Lower leg skin (tissue), 4 donors: Measurements from ENCODE around the gene POLR3A. TPM values are rescaled to one million over a fixed set of nuclear protein-coding genes. Genes with fewer than 3 reads are reported as not detected.

Experiments used
- DNase-seq, 2 donors: peaks; one replicate each; pipeline ENCODE4 v3.0.0-alpha.2; 2019; ENCODE audit warnings: low spot score in 2 of 2
- H3K4me3 ChIP-seq: fragments of 200-600 bp; sonication (generic); 2 replicates; pipeline ENCODE4 v1.5.1; 2017; ENCODE audit warnings: mild to moderate bottlenecking, low read depth; ENCODE audit not compliant: poor library complexity, severe bottlenecking
- POLR2A ChIP-seq, 2 donors: fragments of 450-650 bp; IDR thresholded peaks; one replicate each; pipeline ENCODE4 v1.6.1; 2016 to 2017; ENCODE audit warnings: antibody characterized with exemption in 2 of 2, mild to moderate bottlenecking in 1 of 2, moderate library complexity in 1 of 2
- WGBS, 2 donors: methylation state at CpG; one replicate each; pipeline ENCODE4 v1.1.5; 2018; 5-methylcytosine and 5-hydroxymethylcytosine counted together
- intact Hi-C: fragments of 100-400 bp; cut with DNase I; formaldehyde crosslinking; loops from one replicate; pipeline ENCODE4 v1.15.0; 2023; ENCODE audit warnings: low total_unique reads
- total RNA-seq, 4 donors: library from RNA; depleted of rRNA; stranded (reverse); fragments of >200 nt; gene quantifications; one replicate each; pipeline ENCODE4 v1.1.0, GENCODE V29; 2016
- TF ChIP-seq, protein P1 (sequence below), 3 donors: fragments of 450-650 bp; IDR thresholded peaks; one replicate each; pipeline ENCODE4 v1.5.1; 2016; ENCODE audit warnings: antibody characterized with exemption in 3 of 3, mild to moderate bottlenecking in 3 of 3, moderate library complexity in 2 of 3

The POLR3A gene
- total RNA-seq, 4 donors from 2014 or later = 8.7 to 11.1 (median 10.9) TPM

DNA sequence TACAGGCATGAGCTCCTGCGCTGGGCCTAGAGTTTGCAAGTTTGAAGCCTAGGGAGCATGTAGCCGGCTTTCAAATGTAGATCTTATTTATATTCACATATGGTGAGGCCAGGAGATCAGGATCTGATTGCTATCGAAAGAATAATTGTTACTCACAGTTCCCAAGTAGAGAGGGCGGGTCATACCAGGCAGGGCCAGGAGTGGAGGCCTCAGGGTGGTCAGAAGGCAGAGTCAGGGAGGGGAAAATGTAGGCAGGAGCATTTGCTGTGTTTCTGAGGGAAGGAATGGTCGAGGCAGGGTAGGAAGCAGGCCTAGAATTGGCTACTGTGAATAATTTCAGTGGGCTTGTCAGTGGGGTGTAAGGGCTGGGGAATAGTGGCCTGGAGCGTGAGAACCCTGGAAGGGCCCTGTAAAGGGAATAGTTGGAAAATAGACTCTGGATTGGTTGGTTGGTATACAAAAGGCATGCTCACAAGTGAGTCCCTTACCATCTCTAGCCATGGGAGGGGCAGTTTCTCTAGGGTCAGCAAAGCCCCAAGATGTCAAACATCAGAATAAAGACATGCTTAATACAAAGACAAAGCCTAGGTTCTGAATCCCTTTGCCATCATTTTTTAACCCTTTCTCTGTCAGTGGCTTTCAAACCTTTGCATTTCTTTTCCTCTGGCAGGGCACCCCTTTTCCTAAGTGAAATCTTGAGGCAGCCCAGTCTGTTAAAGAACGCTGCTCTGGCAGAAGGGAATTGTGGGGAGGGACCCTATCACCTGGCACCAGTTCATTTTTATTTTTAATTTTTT lies 66.8 kb downstream of the POLR3A start:
- 76 to 82% methylated on average over 7 of the region's 7 CpGs for WGBS, 2 donors
- TF ChIP-seq, protein P1, sequence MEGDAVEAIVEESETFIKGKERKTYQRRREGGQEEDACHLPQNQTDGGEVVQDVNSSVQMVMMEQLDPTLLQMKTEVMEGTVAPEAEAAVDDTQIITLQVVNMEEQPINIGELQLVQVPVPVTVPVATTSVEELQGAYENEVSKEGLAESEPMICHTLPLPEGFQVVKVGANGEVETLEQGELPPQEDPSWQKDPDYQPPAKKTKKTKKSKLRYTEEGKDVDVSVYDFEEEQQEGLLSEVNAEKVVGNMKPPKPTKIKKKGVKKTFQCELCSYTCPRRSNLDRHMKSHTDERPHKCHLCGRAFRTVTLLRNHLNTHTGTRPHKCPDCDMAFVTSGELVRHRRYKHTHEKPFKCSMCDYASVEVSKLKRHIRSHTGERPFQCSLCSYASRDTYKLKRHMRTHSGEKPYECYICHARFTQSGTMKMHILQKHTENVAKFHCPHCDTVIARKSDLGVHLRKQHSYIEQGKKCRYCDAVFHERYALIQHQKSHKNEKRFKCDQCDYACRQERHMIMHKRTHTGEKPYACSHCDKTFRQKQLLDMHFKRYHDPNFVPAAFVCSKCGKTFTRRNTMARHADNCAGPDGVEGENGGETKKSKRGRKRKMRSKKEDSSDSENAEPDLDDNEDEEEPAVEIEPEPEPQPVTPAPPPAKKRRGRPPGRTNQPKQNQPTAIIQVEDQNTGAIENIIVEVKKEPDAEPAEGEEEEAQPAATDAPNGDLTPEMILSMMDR (IDR thresholded peaks at IDR 0.05) = no peak
- no peak for TF ChIP-seq POLR2A (IDR thresholded peaks at IDR 0.05)
- DNase-seq = no peak
- intact Hi-C loops = loop anchor here (10.0 kb wide), 1 partner anchor 118 kb away; no protein-coding TSS in a partner anchor
- no peak overlapping the region for H3K4me3 ChIP-seq

DNA sequence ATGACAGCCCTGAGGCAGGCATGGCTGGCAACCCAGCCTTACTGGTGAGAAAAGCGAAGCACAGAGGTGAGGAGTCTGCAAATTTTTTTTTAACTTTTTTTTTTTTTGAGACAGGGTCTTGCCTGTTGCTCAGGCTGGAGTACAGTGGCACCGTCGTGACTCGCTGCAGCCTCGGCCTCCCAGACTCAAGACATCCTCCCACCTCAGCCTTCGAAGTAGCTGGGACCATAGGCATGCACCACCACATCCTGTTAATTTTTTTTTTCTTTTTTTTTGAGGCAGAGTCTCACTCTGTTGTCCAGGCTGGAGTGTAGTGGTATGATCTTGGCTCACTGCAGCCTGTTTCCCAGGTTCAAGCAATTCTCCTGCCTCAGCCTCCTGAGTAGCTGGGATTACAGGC lies 67.6 kb downstream of the POLR3A start:
- intact Hi-C loops = loop anchor here (10.0 kb wide), 1 partner anchor 117 kb away; no protein-coding TSS in a partner anchor
- no peak for TF ChIP-seq POLR2A (IDR thresholded peaks at IDR 0.05)
- TF ChIP-seq, protein P1 (IDR thresholded peaks at IDR 0.05) = no peak
- H3K4me3 ChIP-seq = no peak overlapping the region
- 92% methylated on average over 6 of the region's 6 CpGs for WGBS, 2 donors
- DNase-seq = no peak

DNA sequence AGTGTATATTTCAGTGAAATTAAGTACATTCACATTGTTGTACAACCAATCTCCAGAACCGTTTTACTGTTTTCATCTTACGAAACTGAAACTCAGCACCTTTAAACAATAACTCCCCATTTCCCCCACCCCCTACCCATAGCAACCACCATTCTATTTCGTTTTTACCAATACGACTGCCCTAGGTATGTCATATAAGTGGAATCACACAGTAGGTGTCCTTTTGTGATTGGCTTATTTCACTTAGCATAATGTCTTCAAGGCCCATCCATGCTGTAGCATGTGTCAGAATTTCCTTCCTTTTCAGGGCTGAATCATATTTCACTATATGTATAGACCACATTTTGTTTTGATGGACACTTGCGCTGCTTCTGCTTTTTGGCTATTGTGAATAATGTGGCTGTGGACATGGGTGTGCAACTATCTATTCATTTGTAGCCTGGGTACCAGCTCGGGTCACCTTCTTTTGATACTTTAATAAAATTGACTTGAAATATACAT lies 68.4 kb downstream of the POLR3A start:
- 78 to 90% methylated on average over 6 of the region's 6 CpGs for WGBS, 2 donors
- no peak overlapping the region for H3K4me3 ChIP-seq
- intact Hi-C loops = loop anchor here (10.0 kb wide), 1 partner anchor 116 kb away; no protein-coding TSS in a partner anchor
- TF ChIP-seq, protein P1 (IDR thresholded peaks at IDR 0.05) = no peak
- no peak for TF ChIP-seq POLR2A (IDR thresholded peaks at IDR 0.05)
- DNase-seq = no peak

DNA sequence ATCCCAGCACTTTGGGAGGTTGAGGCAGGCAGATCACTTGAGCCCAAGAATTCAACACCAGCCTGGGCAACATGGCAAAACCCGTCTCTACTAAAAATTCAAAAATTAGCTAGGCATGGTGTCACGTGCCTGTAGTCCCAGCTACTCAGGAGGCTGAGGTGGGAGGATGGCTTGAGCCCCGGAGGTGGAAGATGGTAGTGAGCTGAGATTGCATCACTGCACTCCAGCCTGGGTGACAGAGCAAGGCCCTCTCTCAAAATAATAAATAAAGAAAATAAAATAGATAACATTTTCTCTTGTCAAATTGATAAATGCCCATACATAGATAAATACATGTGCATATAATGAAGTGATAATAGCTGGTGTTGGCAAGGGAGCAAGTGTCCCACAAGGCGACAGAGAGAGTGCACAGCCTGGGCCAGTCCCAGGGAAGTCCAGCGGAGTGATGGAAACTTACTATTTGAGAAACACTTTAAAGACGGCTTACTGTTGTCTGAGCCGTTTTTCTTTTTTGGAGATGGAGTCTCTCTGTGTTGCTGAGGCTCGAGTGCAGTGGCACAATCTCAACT lies 69.3 kb downstream of the POLR3A start:
- H3K4me3 ChIP-seq = no peak overlapping the region
- intact Hi-C loops = loop anchor here (10.0 kb wide), 1 partner anchor 115 kb away; no protein-coding TSS in a partner anchor
- 71 to 80% methylated on average over 8 of the region's 8 CpGs for WGBS, 2 donors
- DNase-seq = no peak
- TF ChIP-seq, protein P1 (IDR thresholded peaks at IDR 0.05) = no peak
- no peak for TF ChIP-seq POLR2A (IDR thresholded peaks at IDR 0.05)

DNA sequence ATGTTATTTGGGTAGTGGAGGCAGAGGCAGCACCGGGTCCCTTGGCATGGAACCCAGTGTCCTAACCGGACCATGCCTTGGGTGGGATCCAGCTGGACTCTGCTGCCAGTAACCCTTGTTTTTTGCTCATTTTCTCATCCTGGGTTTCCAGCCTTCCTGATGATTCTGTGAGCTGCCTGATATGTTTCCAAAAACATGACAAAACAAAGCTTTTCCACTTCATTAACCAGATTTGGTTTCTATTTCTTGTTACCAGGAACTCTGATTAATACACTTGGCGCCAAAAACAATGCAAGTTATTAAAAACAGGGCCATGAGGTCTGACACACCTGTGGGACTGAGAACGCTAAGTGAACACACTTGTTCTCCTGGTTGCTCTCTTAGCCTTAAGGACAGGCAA lies 69.9 kb downstream of the POLR3A start:
- no peak overlapping the region for H3K4me3 ChIP-seq
- TF ChIP-seq, protein P1 (IDR thresholded peaks at IDR 0.05) = no peak
- WGBS, 2 donors = 32 to 35% methylated on average over 4 of the region's 4 CpGs
- DNase-seq = no peak
- intact Hi-C loops = no loop called here
